Skeletal muscle tissue (tissue), 4 donors: ENCODE measurements around the gene GSG1L2. TPM values are rescaled to one million over a fixed set of nuclear protein-coding genes. Genes with fewer than 3 reads are reported as not detected.

ENCODE experiments used
- H3K27ac ChIP-seq: one replicate; pipeline ENCODE4 v1.7.0; 2013; ENCODE audit warnings: mild to moderate bottlenecking, low read depth, low read length, inconsistent platforms
- H3K27me3 ChIP-seq, 3 donors: one replicate each; pipeline ENCODE4 v1.7.0; 2013; ENCODE audit warnings: low read length in 3 of 3; ENCODE audit not compliant: control insufficient read depth in 3 of 3, insufficient read depth in 3 of 3
- H3K36me3 ChIP-seq, 3 donors: one replicate each; pipeline ENCODE4 v1.7.0; 2013; ENCODE audit warnings: low read length in 3 of 3; ENCODE audit not compliant: control insufficient read depth in 3 of 3, insufficient read depth in 3 of 3
- H3K4me1 ChIP-seq, 3 donors: one replicate each; pipeline ENCODE4 v1.7.0; 2013; ENCODE audit warnings: low read length in 3 of 3, mild to moderate bottlenecking in 3 of 3; ENCODE audit not compliant: control insufficient read depth in 3 of 3, insufficient read depth in 3 of 3
- H3K4me3 ChIP-seq, 3 donors: one replicate each; pipeline ENCODE4 v1.7.0; 2013; ENCODE audit warnings: low read length in 3 of 3
- H3K9ac ChIP-seq, 3 donors: one replicate each; pipeline ENCODE4 v1.7.0; 2013; ENCODE audit warnings: low read length in 3 of 3, mild to moderate bottlenecking in 3 of 3, moderate library complexity in 2 of 3, low read depth in 1 of 3
- H3K9me3 ChIP-seq, 3 donors: one replicate each; pipeline ENCODE4 v1.7.0; 2013; ENCODE audit warnings: low read length in 3 of 3; ENCODE audit not compliant: control insufficient read depth in 3 of 3
- total RNA-seq: library from RNA; depleted of rRNA; stranded (reverse); fragments of >200 nt; gene quantifications from one replicate; pipeline ENCODE4 v1.2.3, GENCODE V29; 2014
- donor health status: Osteomylitis.

Gene GSG1L2
- total RNA-seq, 1 donor from 2014 or later = not detected

DNA sequence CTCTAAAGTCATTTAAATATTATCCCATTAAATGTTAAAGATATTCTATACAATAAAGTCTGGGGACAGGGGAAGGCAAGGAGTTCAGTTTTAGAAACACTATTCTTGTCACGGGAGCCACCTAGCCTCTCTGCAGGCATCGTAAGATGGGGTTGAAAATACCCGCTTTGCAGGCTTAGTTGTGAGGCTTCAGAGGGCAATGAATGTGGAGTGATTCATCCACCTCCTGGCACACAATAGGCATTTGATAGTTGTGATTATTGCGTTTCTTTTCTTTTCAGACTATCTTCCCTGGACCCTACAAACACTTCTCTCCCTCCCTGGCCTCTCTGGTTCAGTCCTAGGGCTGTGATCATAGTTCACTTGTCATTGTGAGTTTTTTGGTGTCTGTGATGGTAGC, 23.4 kb upstream of the GSG1L2 start:
- peaks cover 17 to 28% (median 23%) of the 10 kb centered on the region in 3 donors for H3K4me1 ChIP-seq
- no peaks in the 10 kb centered on the region for H3K9me3 ChIP-seq
- H3K27me3 ChIP-seq = no peaks in the 10 kb centered on the region
- no peaks in the 10 kb centered on the region for H3K36me3 ChIP-seq
- no peak overlapping the region for H3K9ac ChIP-seq
- no peak overlapping the region for H3K27ac ChIP-seq
- no peak overlapping the region for H3K4me3 ChIP-seq

GRCh38 chr17:9844153-9844552, 22.3 kb upstream of the GSG1L2 start:
- no peaks in the 10 kb centered on the region for H3K36me3 ChIP-seq
- no peaks in the 10 kb centered on the region for H3K27me3 ChIP-seq
- no peak overlapping the region for H3K4me3 ChIP-seq
- peaks cover 17 to 28% (median 23%) of the 10 kb centered on the region in 3 donors for H3K4me1 ChIP-seq
- no peak overlapping the region for H3K27ac ChIP-seq
- no peaks in the 10 kb centered on the region for H3K9me3 ChIP-seq
- no peak overlapping the region for H3K9ac ChIP-seq

DNA sequence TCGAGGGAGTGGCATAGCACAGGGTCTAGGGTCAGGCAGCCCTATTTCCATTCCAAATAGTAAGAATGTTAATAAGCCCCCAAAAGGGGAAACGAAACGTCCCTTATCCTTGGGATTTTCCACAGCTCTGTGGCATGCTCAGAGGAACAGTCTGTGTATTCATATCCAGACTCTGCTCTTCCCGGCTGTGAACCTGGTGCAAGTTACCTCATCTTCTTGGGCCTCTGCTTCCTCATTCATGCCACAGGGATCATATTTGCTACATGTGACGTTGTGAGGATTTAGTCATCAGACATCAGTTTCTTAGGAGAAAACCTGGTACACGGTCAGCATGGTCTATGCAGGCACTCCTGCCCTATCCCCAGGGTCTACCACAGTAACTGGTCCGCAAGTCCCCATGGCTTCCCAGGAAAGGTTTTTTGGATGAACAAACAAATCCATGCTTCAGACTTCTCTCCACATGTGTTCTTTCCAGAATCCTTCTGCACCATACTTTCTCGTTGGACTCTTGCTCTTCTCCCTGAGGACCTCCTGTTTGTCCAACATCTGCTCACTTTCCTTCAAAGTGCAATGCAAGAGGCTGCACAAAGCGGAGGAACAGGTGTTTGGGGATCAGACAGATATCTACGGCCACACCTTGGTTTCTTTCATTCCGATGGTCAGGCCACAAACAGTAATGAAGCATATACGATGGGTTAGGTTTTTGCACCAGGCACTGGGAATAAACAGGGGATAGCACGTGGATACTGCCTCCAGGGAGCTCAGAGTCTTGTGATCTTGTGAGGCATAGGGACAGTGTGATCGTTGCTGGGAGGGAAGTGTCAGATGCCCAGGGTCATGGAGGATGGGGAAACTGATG, 21.5 kb upstream of the GSG1L2 start:
- no peaks in the 10 kb centered on the region for H3K36me3 ChIP-seq
- H3K9me3 ChIP-seq = no peaks in the 10 kb centered on the region
- H3K27me3 ChIP-seq = no peaks in the 10 kb centered on the region
- H3K4me1 ChIP-seq = peaks cover 17 to 28% (median 23%) of the 10 kb centered on the region in 3 donors
- H3K9ac ChIP-seq = no peak overlapping the region
- no peak overlapping the region for H3K27ac ChIP-seq
- H3K4me3 ChIP-seq = no peak overlapping the region

DNA sequence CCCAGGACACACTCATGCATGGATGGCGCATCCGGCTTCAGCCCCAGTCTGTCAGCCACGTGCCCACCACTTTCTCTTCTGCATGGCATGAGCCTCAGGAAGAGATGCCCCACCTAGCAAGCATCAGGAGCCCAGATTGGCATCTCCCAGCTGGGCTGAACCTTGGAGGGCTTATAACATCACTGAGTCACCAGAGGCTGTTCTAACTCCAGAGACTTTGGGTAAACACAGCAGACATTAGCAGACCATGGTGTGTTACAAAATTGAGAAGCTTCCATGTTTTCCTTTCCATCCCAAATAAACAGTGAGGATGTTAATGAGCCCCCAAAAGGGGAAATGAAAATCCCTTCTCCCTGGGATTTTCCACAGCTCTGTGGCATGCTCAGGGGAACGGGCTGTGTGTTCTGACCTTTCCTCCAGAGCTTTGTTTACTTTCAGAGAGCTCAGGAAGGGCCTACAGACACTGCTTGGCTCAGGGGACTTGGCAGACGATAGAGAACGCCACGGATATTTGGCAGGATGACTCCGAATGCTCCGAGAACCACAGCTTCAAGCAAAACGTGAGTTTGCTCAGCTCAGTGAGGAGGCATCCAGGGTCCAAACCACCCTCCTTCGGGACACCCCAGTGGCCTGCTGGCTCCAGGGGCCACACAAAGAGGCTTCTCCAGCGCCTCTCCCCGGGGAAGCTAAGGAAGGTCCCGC, 20.3 kb upstream of the GSG1L2 start:
- peak overlapping the region; percentile 61 for H3K27ac ChIP-seq
- H3K9me3 ChIP-seq = no peaks in the 10 kb centered on the region
- peak overlapping the region; percentile 51 to 68 (median 59) for H3K9ac ChIP-seq
- no peaks in the 10 kb centered on the region for H3K27me3 ChIP-seq
- peaks cover 23 to 30% (median 23%) of the 10 kb centered on the region in 3 donors for H3K4me1 ChIP-seq
- H3K4me3 ChIP-seq = peak overlapping the region; percentile 24 to 54 (median 53)
- no peaks in the 10 kb centered on the region for H3K36me3 ChIP-seq

GRCh38 chr17:9839433-9839832, 17.6 kb upstream of the GSG1L2 start:
- Histone ChIP-seq H3K36me3 (no peaks in the 10 kb centered on the region), H3K9me3 (no peaks in the 10 kb centered on the region), H3K27ac (no peak overlapping the region), H3K4me3 (no peak overlapping the region), H3K4me1 (peaks cover 23 to 32% (median 23%) of the 10 kb centered on the region in 3 donors), H3K27me3 (no peaks in the 10 kb centered on the region), H3K9ac (no peak overlapping the region)

GRCh38 chr17:9837551-9838471, 15.9 kb upstream of the GSG1L2 start:
- Histone ChIP-seq H3K9ac (no peak overlapping the region), H3K27me3 (no peaks in the 10 kb centered on the region), H3K36me3 (no peaks in the 10 kb centered on the region), H3K4me1 (peaks cover 12 to 17% (median 17%) of the 10 kb centered on the region in 3 donors), H3K9me3 (no peaks in the 10 kb centered on the region), H3K27ac (no peak overlapping the region), H3K4me3 (no peak overlapping the region)

DNA sequence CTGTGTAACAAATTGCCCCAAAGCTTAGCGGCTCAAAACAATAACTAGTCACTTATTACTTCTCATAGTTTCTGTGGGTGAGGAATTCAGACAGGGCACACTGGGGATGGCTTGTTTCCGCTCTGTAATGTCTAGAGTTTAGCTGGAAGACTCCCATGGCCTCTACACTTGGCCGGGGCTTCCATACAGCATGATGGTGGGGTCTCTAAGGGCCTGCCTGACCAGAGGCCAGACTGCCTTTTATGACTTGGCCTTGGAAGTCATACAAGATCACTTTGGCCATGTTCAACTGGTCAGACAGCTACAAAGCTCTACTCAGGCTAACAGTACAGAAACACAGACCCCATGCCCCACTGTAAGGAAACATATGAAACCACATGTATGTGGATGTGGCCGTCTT, 12.0 kb upstream of the GSG1L2 start:
- H3K9me3 ChIP-seq = no peaks in the 10 kb centered on the region
- H3K9ac ChIP-seq = no peak overlapping the region
- H3K27me3 ChIP-seq = no peaks in the 10 kb centered on the region
- H3K36me3 ChIP-seq = no peaks in the 10 kb centered on the region
- peaks cover 0 to 6% (median 4%) of the 10 kb centered on the region in 3 donors for H3K4me1 ChIP-seq
- no peak overlapping the region for H3K27ac ChIP-seq
- no peak overlapping the region for H3K4me3 ChIP-seq

DNA sequence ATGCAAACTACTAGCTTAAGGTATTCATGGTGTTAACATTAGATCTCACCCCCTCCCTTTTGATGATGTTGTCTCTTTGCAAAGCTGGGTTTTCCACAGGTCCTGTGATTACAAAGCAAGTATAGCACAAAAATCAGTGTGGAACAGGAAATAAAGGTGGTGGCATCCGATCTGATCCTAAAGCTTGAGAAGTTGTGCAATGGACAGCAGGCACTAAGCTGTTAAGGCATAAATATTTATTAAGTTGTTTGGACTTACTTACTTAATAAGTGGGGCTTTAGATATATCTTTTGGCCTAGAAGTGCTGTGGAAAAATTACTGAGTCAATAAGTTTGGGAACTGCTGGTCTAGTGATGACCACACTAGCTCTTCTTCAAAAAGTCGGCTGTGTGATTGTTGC, 8.8 kb upstream of the GSG1L2 start:
- no peaks in the 10 kb centered on the region for H3K9me3 ChIP-seq
- H3K9ac ChIP-seq = no peak overlapping the region
- no peaks in the 10 kb centered on the region for H3K4me1 ChIP-seq
- H3K27ac ChIP-seq = no peak overlapping the region
- H3K27me3 ChIP-seq = peaks cover 0 to 4% (median 0%) of the 10 kb centered on the region in 3 donors
- H3K36me3 ChIP-seq = no peaks in the 10 kb centered on the region
- H3K4me3 ChIP-seq = no peak overlapping the region

DNA sequence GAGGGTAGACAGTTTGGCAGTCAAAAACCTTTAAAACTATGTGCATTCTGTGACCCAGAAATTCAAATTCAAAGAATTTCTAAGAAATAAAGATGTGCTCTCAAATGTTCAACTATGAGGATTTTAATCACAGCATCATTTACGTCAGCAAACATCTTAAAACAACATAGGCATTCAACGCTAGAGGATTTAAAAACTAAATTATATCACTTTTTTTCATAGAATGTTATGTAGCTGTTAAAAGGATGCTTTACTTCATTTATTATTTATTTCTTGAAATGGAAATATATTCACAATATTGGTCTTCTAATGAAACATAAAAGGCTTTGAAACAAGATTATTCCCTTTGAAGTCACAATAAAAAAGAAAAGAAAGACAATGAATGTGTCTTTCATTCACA, 7.5 kb upstream of the GSG1L2 start:
- Histone ChIP-seq H3K9ac (no peak overlapping the region), H3K4me3 (no peak overlapping the region), H3K27me3 (peaks cover 3 to 7% (median 4%) of the 10 kb centered on the region in 3 donors), H3K4me1 (no peaks in the 10 kb centered on the region), H3K36me3 (no peaks in the 10 kb centered on the region), H3K27ac (no peak overlapping the region), H3K9me3 (no peaks in the 10 kb centered on the region)
